SK-N-SH (cell line): ENCODE measurements around the gene RIMS4. TPM values are rescaled to one million over a fixed set of nuclear protein-coding genes. Genes with fewer than 3 reads are reported as not detected.

Experiments
- CTCF ChIA-PET: fragments of 300-600, 350-600 bp; formaldehyde crosslinking; extraction: SDS; loops from one replicate; lab custom pipeline; 2021; lab: Yijun Ruan, JAX
- POLR2A ChIA-PET: fragments of 350-600 bp; sonication (Branson Sonifier 250); formaldehyde crosslinking; extraction: SDS; loops from one replicate; lab custom pipeline; 2020; ENCODE audit warnings: antibody characterized with exemption, inconsistent platforms; lab: Yijun Ruan, JAX
- DNase-seq: peaks from one replicate; pipeline ENCODE4 v3.0.0; 2012
- H2AFZ ChIP-seq: fragments of 200-600 bp; sonication (generic); 2 replicates; pipeline ENCODE4 v1.8.1; 2016; ENCODE audit warnings: antibody characterized with exemption, mild to moderate bottlenecking, low read depth
- H3F3A ChIP-seq: fragments of 200-600 bp; sonication (generic); replicated peaks from 2 replicates; pipeline ENCODE3; 2016; ENCODE audit warnings: antibody characterized with exemption, mild to moderate bottlenecking; ENCODE audit not compliant: insufficient read depth
- H3K27ac ChIP-seq, 2 experiments: fragments of 200-500 bp in 1 of 2; fragments of 200-600 bp in 1 of 2; sonication (Bioruptor generic) in 1 of 2; sonication (generic), shearing (Covaris generic) in 1 of 2; 2 replicates each; pipeline versions ENCODE4 v1.5.1 to v1.6.1; 2014 to 2016; ENCODE audit warnings: low read depth in 2 of 2, inconsistent platforms in 1 of 2, low read length in 1 of 2, mild to moderate bottlenecking in 1 of 2, mixed read lengths in 1 of 2
- H3K27me3 ChIP-seq: fragments of 200-600 bp; sonication (generic), shearing (Covaris generic); 2 replicates; pipeline ENCODE4 v1.6.1; 2016; ENCODE audit warnings: mixed run types; ENCODE audit not compliant: insufficient read depth
- H3K36me3 ChIP-seq, 2 experiments: fragments of 200-500 bp in 1 of 2; fragments of 200-600 bp in 1 of 2; sonication (Bioruptor generic) in 1 of 2; sonication (generic) in 1 of 2; replicated peaks in 1 of 2; 2 replicates each; pipeline versions ENCODE3 to v1.5.1; 2014 to 2016; ENCODE audit warnings: low read length in 1 of 2, mild to moderate bottlenecking in 1 of 2; ENCODE audit not compliant: insufficient read depth in 2 of 2, control insufficient read depth in 1 of 2
- H3K4me1 ChIP-seq, 2 experiments: fragments of 200-500 bp in 1 of 2; fragments of 200-600 bp in 1 of 2; sonication (Bioruptor generic) in 1 of 2; sonication (generic), shearing (Covaris generic) in 1 of 2; 2 replicates each; pipeline versions ENCODE4 v1.5.1 to v1.6.1; 2014 to 2016; ENCODE audit warnings: low read depth in 1 of 2, low read length in 1 of 2, mixed run types in 1 of 2; ENCODE audit not compliant: insufficient read depth in 2 of 2, control insufficient read depth in 1 of 2
- H3K4me2 ChIP-seq: fragments of 200-600 bp; sonication (generic), shearing (Covaris generic); 2 replicates; pipeline ENCODE4 v1.6.1; 2017; ENCODE audit warnings: mixed run types
- H3K4me3 ChIP-seq, 2 experiments: fragments of 200-500 bp in 1 of 2; fragments of 200-600 bp in 1 of 2; sonication (Bioruptor generic) in 1 of 2; sonication (generic), shearing (Covaris generic) in 1 of 2; 2 replicates each; pipeline versions ENCODE4 v1.5.1 to v1.8.1; 2014 to 2016; ENCODE audit warnings: low read depth in 2 of 2, inconsistent platforms in 1 of 2, low read length in 1 of 2, mild to moderate bottlenecking in 1 of 2, mixed read lengths in 1 of 2, moderate library complexity in 1 of 2
- H3K79me2 ChIP-seq: fragments of 200-600 bp; sonication (generic); 2 replicates; pipeline ENCODE4 v1.8.1; 2017; ENCODE audit warnings: mild to moderate bottlenecking; ENCODE audit not compliant: insufficient read depth
- H3K9ac ChIP-seq: fragments of 200-600 bp; sonication (generic); 2 replicates; pipeline ENCODE4 v1.6.1; 2017; ENCODE audit warnings: mixed run types
- H3K9me2 ChIP-seq: fragments of 200-600 bp; sonication (generic); 2 replicates; pipeline ENCODE4 v1.6.1; 2017; ENCODE audit warnings: mixed run types
- H3K9me3 ChIP-seq: fragments of 200-600 bp; sonication (generic); 2 replicates; pipeline ENCODE4 v1.6.1; 2017; ENCODE audit warnings: mixed run types, mild to moderate bottlenecking, moderate library complexity
- H4K20me1 ChIP-seq: fragments of 200-600 bp; sonication (generic); 2 replicates; pipeline ENCODE4 v1.6.1; 2017; ENCODE audit warnings: mild to moderate bottlenecking, mixed run types; ENCODE audit not compliant: insufficient read depth
- ELF1 ChIP-seq: IDR thresholded peaks from 2 replicates; pipeline ENCODE4 v1.4.0; 2012
- EP300 ChIP-seq, 2 experiments: IDR thresholded peaks; 2 replicates each; pipeline versions ENCODE4 v1.4.0 to v1.6.1; 2012; ENCODE audit warnings: borderline replicate concordance in 1 of 2, low read depth in 1 of 2, low read length in 1 of 2
- FOSL2 ChIP-seq: IDR thresholded peaks from 2 replicates; pipeline ENCODE4 v1.4.0; 2012; ENCODE audit warnings: low read depth, mild to moderate bottlenecking, moderate library complexity, borderline replicate concordance
- FOXJ3 ChIP-seq: sonication (generic); formaldehyde crosslinking; IDR thresholded peaks from 2 replicates; pipeline ENCODE4 v1.5.1; 2020; ENCODE audit warnings: mild to moderate bottlenecking, missing genetic modification reagents
- NRF1 ChIP-seq: IDR thresholded peaks from 2 replicates; pipeline ENCODE4 v1.6.1; 2012; ENCODE audit warnings: low read depth, mild to moderate bottlenecking, low read length
- RAD21 ChIP-seq: IDR thresholded peaks from 2 replicates; pipeline ENCODE4 v1.6.1; 2012; ENCODE audit warnings: mild to moderate bottlenecking, low read length
- RCOR1 ChIP-seq: fragments of 150-350 bp; IDR thresholded peaks from 2 replicates; pipeline ENCODE4 v1.6.1; 2017; ENCODE audit warnings: antibody characterized with exemption, low read length
- SMC3 ChIP-seq: IDR thresholded peaks from 2 replicates; pipeline ENCODE4 v1.6.1; 2012; ENCODE audit warnings: low read depth, low read length, improper control_type of control experiment
- TAF1 ChIP-seq: IDR thresholded peaks from 2 replicates; pipeline ENCODE4 v1.6.1; 2012; ENCODE audit warnings: low read depth, mild to moderate bottlenecking, low read length, moderate library complexity, borderline replicate concordance
- WGBS: methylation state at CpG from one replicate; pipeline ENCODE4 v1.1.6; 2017; ENCODE audit warnings: low lambda C conversion rate; 5-methylcytosine and 5-hydroxymethylcytosine counted together
- polyA plus RNA-seq, 3 experiments: library from polyadenylated mRNA; depleted of rRNA; stranded (reverse); fragments of >200 nt; gene quantifications; 2 replicates each; pipeline ENCODE4 v1.2.3, GENCODE V29; 2012
- TF ChIP-seq, protein P1 (sequence below): fragments of 200-600 bp; sonication (generic); IDR thresholded peaks from 2 replicates; pipeline ENCODE4 v1.6.1; 2017; ENCODE audit warnings: antibody characterized with exemption, mild to moderate bottlenecking, moderate library complexity
- TF ChIP-seq, protein P2 (sequence below): IDR thresholded peaks from 2 replicates; pipeline ENCODE4 v1.6.1; 2012; ENCODE audit warnings: mild to moderate bottlenecking, low read depth, low read length, moderate library complexity
- TF ChIP-seq, protein P3 (sequence below): IDR thresholded peaks from 2 replicates; pipeline ENCODE4 v1.4.0; 2012; ENCODE audit warnings: low read depth

Gene RIMS4
- polyA plus RNA-seq, 1 of the 3 experiments (the other 2 are of a cell fraction), result 0.13 TPM

DNA sequence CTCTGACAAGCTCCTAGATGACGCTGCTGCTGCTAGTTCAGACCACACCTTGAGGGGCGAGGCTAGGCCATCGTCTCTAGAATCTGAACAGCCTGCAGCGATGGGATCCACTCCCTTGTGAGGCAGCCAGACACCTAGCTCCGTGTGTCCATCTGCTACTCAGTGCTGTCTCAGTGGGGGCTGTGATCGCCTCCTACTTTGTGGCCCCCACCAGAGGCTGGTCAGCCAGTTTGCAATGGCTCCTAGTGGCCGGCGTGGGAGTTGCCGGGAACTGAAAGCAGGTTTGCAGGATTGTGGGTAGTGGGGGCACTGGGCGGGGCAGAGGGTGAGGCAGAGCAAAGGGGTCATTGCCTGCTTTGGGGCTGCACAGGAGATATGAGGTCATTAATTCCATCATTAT, 92.4 kb downstream of the RIMS4 start:
- WGBS, result 81% methylated on average over 5 of the region's 10 CpGs
- no peak overlapping the region for H3K27ac ChIP-seq
- H3K4me1 ChIP-seq, result peaks cover 10 to 19% of the 10 kb centered on the region in 2 experiments; a peak in 3 of 4 replicates
- H3K79me2 ChIP-seq, result no peaks in the 10 kb centered on the region
- no peaks in the 10 kb centered on the region for H3K36me3 ChIP-seq
- CTCF ChIA-PET, result interaction anchor here (0.8 to 10.6 kb wide), 8 partner anchors 9 to 82 kb away, joined by 3 to 79 read pairs (median 4); no protein-coding TSS in a partner anchor
- no peaks in the 10 kb centered on the region for H3K9me2 ChIP-seq
- peak; percentile 58 for DNase-seq
- H3K4me2 ChIP-seq, result no peak overlapping the region
- H3K4me3 ChIP-seq, result no peak overlapping the region
- H3K27me3 ChIP-seq, result no peaks in the 10 kb centered on the region
- TF ChIP-seq, protein P1, sequence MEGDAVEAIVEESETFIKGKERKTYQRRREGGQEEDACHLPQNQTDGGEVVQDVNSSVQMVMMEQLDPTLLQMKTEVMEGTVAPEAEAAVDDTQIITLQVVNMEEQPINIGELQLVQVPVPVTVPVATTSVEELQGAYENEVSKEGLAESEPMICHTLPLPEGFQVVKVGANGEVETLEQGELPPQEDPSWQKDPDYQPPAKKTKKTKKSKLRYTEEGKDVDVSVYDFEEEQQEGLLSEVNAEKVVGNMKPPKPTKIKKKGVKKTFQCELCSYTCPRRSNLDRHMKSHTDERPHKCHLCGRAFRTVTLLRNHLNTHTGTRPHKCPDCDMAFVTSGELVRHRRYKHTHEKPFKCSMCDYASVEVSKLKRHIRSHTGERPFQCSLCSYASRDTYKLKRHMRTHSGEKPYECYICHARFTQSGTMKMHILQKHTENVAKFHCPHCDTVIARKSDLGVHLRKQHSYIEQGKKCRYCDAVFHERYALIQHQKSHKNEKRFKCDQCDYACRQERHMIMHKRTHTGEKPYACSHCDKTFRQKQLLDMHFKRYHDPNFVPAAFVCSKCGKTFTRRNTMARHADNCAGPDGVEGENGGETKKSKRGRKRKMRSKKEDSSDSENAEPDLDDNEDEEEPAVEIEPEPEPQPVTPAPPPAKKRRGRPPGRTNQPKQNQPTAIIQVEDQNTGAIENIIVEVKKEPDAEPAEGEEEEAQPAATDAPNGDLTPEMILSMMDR, result peak; percentile 46
- TF ChIP-seq, protein P2, sequence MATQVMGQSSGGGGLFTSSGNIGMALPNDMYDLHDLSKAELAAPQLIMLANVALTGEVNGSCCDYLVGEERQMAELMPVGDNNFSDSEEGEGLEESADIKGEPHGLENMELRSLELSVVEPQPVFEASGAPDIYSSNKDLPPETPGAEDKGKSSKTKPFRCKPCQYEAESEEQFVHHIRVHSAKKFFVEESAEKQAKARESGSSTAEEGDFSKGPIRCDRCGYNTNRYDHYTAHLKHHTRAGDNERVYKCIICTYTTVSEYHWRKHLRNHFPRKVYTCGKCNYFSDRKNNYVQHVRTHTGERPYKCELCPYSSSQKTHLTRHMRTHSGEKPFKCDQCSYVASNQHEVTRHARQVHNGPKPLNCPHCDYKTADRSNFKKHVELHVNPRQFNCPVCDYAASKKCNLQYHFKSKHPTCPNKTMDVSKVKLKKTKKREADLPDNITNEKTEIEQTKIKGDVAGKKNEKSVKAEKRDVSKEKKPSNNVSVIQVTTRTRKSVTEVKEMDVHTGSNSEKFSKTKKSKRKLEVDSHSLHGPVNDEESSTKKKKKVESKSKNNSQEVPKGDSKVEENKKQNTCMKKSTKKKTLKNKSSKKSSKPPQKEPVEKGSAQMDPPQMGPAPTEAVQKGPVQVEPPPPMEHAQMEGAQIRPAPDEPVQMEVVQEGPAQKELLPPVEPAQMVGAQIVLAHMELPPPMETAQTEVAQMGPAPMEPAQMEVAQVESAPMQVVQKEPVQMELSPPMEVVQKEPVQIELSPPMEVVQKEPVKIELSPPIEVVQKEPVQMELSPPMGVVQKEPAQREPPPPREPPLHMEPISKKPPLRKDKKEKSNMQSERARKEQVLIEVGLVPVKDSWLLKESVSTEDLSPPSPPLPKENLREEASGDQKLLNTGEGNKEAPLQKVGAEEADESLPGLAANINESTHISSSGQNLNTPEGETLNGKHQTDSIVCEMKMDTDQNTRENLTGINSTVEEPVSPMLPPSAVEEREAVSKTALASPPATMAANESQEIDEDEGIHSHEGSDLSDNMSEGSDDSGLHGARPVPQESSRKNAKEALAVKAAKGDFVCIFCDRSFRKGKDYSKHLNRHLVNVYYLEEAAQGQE, result no peak
- no peak for TF ChIP-seq TAF1
- no peak for TF ChIP-seq RAD21
- no peaks in the 10 kb centered on the region for H4K20me1 ChIP-seq
- no peak overlapping the region for H2AFZ ChIP-seq
- no peaks in the 10 kb centered on the region for H3K9me3 ChIP-seq
- H3K9ac ChIP-seq, result no peak overlapping the region
- H3F3A ChIP-seq, result peaks cover 21% of the 10 kb centered on the region
- POLR2A ChIA-PET, result no interaction called here

DNA sequence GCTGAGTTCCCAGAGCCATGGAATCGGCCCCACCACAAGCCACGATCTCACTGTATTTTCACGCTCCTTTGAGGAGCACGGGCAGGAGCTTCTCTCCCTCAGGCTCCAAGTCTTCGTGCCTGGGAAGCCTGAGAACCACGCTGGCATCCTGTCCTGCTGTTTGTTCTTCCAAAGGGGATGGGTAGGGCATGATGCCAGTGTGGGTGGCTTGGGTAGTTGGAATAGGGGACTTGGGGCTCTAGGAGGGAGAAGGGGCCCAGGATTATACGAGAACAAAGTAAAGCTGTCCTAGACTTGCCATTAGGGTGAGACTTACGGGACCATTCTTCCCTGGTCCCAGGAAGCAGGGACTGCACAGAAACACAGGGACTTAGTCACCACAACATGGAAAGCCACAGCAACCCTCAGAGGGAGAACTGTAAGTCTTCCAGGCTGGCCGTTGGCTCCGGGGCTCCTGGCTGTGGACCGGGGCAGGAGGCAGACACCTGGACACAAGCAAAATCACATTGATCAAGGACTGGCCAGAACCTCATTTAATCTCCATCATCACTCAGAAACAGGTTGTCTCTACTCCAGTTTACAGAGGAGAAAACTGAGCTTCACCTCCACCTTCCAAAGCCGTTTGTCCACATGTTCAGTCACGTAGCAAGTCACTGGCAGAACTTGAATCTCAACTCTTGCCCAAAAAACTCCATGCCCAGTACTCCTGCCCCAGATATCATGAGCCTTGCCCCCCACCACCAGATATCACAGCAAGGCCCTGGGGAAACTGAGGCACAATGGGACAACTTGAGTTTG, 93.8 kb downstream of the RIMS4 start:
- no peak overlapping the region for H3K4me2 ChIP-seq
- H3K9me2 ChIP-seq, result no peaks in the 10 kb centered on the region
- no peak overlapping the region for H2AFZ ChIP-seq
- no peak overlapping the region for H3K4me3 ChIP-seq
- H3K79me2 ChIP-seq, result no peaks in the 10 kb centered on the region
- ChIA-PET POLR2A (no interaction called here), CTCF (interaction anchor here (3.9 to 10.6 kb wide), 2 partner anchors 16 to 32 kb away, joined by 15 to 79 read pairs; no protein-coding TSS in a partner anchor)
- H4K20me1 ChIP-seq, result no peaks in the 10 kb centered on the region
- no peak for DNase-seq
- no peak overlapping the region for H3K27ac ChIP-seq
- no peaks in the 10 kb centered on the region for H3K27me3 ChIP-seq
- WGBS, result 91% methylated on average over 11 of the region's 13 CpGs
- H3F3A ChIP-seq, result peaks cover 18% of the 10 kb centered on the region
- no peak overlapping the region for H3K9ac ChIP-seq
- no peaks in the 10 kb centered on the region for H3K36me3 ChIP-seq
- TF ChIP-seq ELF1, result no peak
- no peak for TF ChIP-seq NRF1
- no peak for TF ChIP-seq FOSL2
- no peak for TF ChIP-seq FOXJ3
- TF ChIP-seq, protein P3, sequence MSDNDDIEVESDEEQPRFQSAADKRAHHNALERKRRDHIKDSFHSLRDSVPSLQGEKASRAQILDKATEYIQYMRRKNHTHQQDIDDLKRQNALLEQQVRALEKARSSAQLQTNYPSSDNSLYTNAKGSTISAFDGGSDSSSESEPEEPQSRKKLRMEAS, result no peak
- TF ChIP-seq, protein P1, result no peak
- TF ChIP-seq EP300 (IDR thresholded peaks at IDR 0.05; ENCODE audit: borderline replicate concordance in 1 of 2, low read depth in 1 of 2, low read length in 1 of 2), result no peak
- no peak for TF ChIP-seq SMC3
- TF ChIP-seq RCOR1, result no peak
- peaks cover 10 to 17% of the 10 kb centered on the region in 2 experiments; a peak in 3 of 4 replicates for H3K4me1 ChIP-seq
- no peaks in the 10 kb centered on the region for H3K9me3 ChIP-seq
